GM12801 (cell line): ENCODE results near the gene TBRG4.

Source experiments
- TF ChIP-seq, protein P1 (sequence below): IDR thresholded peaks from one replicate; pipeline ENCODE4 v1.5.1; 2011; ENCODE audit warnings: control low read depth; ENCODE audit not compliant: insufficient read length; ENCODE audit errors: extremely low read depth

Gene TBRG4

GRCh38 chr7:45068236-45069023 lies 43.1 kb downstream of the TBRG4 start:
- TF ChIP-seq, protein P1, sequence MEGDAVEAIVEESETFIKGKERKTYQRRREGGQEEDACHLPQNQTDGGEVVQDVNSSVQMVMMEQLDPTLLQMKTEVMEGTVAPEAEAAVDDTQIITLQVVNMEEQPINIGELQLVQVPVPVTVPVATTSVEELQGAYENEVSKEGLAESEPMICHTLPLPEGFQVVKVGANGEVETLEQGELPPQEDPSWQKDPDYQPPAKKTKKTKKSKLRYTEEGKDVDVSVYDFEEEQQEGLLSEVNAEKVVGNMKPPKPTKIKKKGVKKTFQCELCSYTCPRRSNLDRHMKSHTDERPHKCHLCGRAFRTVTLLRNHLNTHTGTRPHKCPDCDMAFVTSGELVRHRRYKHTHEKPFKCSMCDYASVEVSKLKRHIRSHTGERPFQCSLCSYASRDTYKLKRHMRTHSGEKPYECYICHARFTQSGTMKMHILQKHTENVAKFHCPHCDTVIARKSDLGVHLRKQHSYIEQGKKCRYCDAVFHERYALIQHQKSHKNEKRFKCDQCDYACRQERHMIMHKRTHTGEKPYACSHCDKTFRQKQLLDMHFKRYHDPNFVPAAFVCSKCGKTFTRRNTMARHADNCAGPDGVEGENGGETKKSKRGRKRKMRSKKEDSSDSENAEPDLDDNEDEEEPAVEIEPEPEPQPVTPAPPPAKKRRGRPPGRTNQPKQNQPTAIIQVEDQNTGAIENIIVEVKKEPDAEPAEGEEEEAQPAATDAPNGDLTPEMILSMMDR = no peak

DNA sequence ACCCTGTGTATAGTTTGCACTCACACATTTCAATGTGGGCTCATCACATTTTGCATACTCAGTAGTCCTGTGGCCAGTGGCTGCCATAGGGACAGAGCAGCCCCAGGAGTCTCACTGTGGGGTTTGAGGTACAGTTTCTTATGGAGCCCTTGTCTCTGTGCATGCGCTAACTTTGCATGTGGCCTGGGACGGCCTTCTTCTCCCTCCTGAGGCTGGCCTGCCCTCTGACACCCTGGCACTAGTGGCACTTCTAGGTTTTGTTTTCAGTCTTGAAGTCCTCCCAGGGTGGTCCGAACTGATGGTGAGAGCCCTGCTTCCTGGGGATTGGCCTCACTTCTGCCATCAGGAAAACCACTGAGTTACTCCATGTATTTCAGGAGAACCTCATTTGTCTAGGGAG lies 43.9 kb downstream of the TBRG4 start:
- TF ChIP-seq, protein P1 = no peak

GRCh38 chr7:45066409-45066808 lies 45.1 kb downstream of the TBRG4 start:
- TF ChIP-seq, protein P1 = no peak

DNA sequence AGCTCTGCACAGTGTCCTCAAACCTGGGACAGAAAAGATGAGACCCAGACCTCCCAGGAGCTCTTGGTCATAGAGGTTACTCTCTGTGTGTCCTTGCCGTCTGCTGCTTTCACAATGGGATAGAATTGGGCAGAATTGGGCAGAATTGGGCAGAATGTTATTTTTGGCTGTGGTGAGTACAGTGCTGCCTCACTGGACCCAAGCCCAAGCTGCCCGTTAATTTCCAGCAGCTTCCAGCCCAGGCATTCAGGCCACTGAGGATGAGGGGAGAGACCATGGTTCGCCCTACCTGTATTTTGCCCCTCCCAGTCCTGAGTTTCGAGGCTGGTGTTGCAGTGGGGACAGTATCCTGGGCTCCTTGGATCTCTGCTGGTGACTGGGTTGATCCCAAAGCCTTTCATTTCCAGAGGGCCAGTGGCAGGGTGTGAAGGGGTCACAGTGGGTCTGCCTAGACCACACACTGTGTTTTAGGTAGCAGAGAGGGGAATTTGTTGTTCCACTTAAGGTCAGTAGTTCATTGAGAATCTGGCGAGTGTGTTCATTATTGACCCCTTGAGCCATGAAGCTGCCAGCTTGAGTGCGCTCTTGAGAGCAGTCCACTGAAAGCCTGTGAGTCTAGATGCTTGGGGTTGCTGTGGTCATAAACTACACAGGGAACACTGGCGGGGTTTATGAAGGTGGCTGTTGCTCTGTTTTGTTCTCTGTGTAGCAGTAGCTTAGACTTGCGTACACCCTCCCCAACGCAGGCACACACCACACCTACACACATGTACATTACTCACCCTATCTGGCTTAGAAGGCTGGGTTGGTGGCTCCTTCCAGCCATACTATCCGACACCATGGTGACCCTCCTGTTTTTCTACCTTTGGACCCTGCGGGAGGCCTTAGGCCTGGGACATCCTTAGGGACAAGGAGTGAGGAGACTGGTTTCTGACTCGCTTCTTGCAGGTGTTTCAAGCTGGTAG lies 46.2 kb downstream of the TBRG4 start:
- TF ChIP-seq, protein P1 = no peak

- TF ChIP-seq, protein P1 = no peak
Measured at GRCh38 chr7:45064047-45064725, 47.3 kb downstream of the TBRG4 start.

DNA sequence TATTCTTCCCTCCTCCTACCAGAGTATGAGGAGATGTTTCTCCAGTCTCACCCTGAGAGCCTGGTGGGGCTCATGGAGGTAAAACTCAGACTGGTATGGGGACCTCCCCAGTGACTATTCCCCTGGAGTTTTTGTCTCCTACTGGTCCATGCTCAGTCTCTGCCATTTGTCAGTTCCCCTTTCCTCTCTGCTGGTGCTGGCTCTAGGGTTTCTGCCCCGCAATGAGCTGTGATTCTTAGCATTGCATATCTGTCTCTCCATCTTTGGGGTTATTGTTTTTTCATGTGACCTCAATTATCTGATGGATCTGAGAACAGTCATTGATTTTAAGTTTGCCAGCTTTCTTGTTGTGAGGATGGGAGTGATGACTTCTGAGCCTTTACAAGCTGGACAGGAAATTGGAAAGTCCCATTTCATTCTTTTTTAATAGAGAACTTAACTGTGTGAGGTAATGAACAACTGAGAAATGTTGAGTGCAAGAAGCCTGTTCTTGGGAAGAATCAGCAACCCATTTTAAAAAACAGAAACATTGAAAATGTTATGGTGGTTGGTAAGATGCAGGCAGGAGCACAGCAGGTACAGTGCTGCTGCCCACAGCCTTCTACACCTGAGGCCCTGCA lies 49.6 kb downstream of the TBRG4 start:
- TF ChIP-seq, protein P1 = no peak
